ENCODE measurements around the gene SUMO2.
A peak's percentile ranks its signal among the peaks of the same experiment; 100 is the strongest.

SUMO2 gene

GRCh38 chr17:75152922-75153779, 29.6 kb downstream of the SUMO2 start:
- peak overlapping the region; percentile 99 for H3K4me3 ChIP-seq (ENCODE audit: insufficient read length, low read depth)
- H3K9me3 ChIP-seq (ENCODE audit: insufficient read depth, low read length): no peaks in the 10 kb centered on the region
- peak; percentile 14 for TF ChIP-seq YY1 (IDR thresholded peaks at IDR 0.05; ENCODE audit: insufficient read depth, insufficient read length)
- TF ChIP-seq ZNF274 (IDR thresholded peaks at IDR 0.05; ENCODE audit: low read depth, low read length): no peak
- no peak for DNase-seq (ENCODE audit: low read depth, low spot score)
- H3K36me3 ChIP-seq (ENCODE audit: insufficient read depth, insufficient read length, low read length): peaks cover 32% of the 10 kb centered on the region
- no peaks in the 10 kb centered on the region for H3K27me3 ChIP-seq (ENCODE audit: insufficient read depth, insufficient read length)
- H3K9ac ChIP-seq (ENCODE audit: insufficient read length, low read depth): peak overlapping the region; percentile 99
- H3K4me1 ChIP-seq (ENCODE audit: insufficient read depth, insufficient read length): peaks cover 2% of the 10 kb centered on the region

- Histone ChIP-seq H3K4me1 (ENCODE audit: insufficient read depth, insufficient read length) (peaks cover 2% of the 10 kb centered on the region), H3K9ac (ENCODE audit: insufficient read length, low read depth) (peak overlapping the region; percentile 69), H3K4me3 (ENCODE audit: insufficient read length, low read depth) (peak overlapping the region; percentile 99), H3K36me3 (ENCODE audit: insufficient read depth, insufficient read length, low read length) (peaks cover 38% of the 10 kb centered on the region), H3K27me3 (ENCODE audit: insufficient read depth, insufficient read length) (no peaks in the 10 kb centered on the region), H3K9me3 (ENCODE audit: insufficient read depth, low read length) (no peaks in the 10 kb centered on the region)
- no peak for DNase-seq (ENCODE audit: low read depth, low spot score)
- no peak for TF ChIP-seq ZNF274 (IDR thresholded peaks at IDR 0.05; ENCODE audit: low read depth, low read length)
Measured at GRCh38 chr17:75152523-75152921, 30.2 kb downstream of the SUMO2 start.

GRCh38 chr17:75151930-75152329, 30.8 kb downstream of the SUMO2 start:
- H3K4me1 ChIP-seq (ENCODE audit: insufficient read depth, insufficient read length): peaks cover 2% of the 10 kb centered on the region
- H3K9me3 ChIP-seq (ENCODE audit: insufficient read depth, low read length): no peaks in the 10 kb centered on the region
- H3K27me3 ChIP-seq (ENCODE audit: insufficient read depth, insufficient read length): no peaks in the 10 kb centered on the region
- peaks cover 44% of the 10 kb centered on the region for H3K36me3 ChIP-seq (ENCODE audit: insufficient read depth, insufficient read length, low read length)
- peak overlapping the region; percentile 12 for H3K4me3 ChIP-seq (ENCODE audit: insufficient read length, low read depth)
- peak overlapping the region; percentile 46 for H3K9ac ChIP-seq (ENCODE audit: insufficient read length, low read depth)
- DNase-seq (ENCODE audit: low read depth, low spot score): no peak
- TF ChIP-seq ZNF274 (IDR thresholded peaks at IDR 0.05; ENCODE audit: low read depth, low read length) (no peak), SUZ12 (IDR thresholded peaks at IDR 0.05; ENCODE audit: extremely low read depth, insufficient read depth, insufficient read length) (no peak), YY1 (IDR thresholded peaks at IDR 0.05; ENCODE audit: insufficient read depth, insufficient read length) (no peak)

- Histone ChIP-seq H3K4me3 (ENCODE audit: insufficient read length, low read depth) (no peak overlapping the region), H3K27me3 (ENCODE audit: insufficient read depth, insufficient read length) (no peaks in the 10 kb centered on the region), H3K9ac (ENCODE audit: insufficient read length, low read depth) (no peak overlapping the region), H3K36me3 (ENCODE audit: insufficient read depth, insufficient read length, low read length) (peaks cover 78% of the 10 kb centered on the region), H3K4me1 (ENCODE audit: insufficient read depth, insufficient read length) (no peaks in the 10 kb centered on the region), H3K9me3 (ENCODE audit: insufficient read depth, low read length) (no peaks in the 10 kb centered on the region)
- DNase-seq (ENCODE audit: low read depth, low spot score): no peak
- TF ChIP-seq YY1 (IDR thresholded peaks at IDR 0.05; ENCODE audit: insufficient read depth, insufficient read length) (no peak), ZNF274 (IDR thresholded peaks at IDR 0.05; ENCODE audit: low read depth, low read length) (no peak), SUZ12 (IDR thresholded peaks at IDR 0.05; ENCODE audit: extremely low read depth, insufficient read depth, insufficient read length) (no peak)
Measured at GRCh38 chr17:75147878-75148546, 34.7 kb downstream of the SUMO2 start.

GRCh38 chr17:75146592-75146991, 36.2 kb downstream of the SUMO2 start:
- DNase-seq (ENCODE audit: low read depth, low spot score): no peak
- no peak overlapping the region for H3K9ac ChIP-seq (ENCODE audit: insufficient read length, low read depth)
- H3K27me3 ChIP-seq (ENCODE audit: insufficient read depth, insufficient read length): no peaks in the 10 kb centered on the region
- H3K9me3 ChIP-seq (ENCODE audit: insufficient read depth, low read length): no peaks in the 10 kb centered on the region
- TF ChIP-seq ZNF274 (IDR thresholded peaks at IDR 0.05; ENCODE audit: low read depth, low read length): no peak
- no peak for TF ChIP-seq YY1 (IDR thresholded peaks at IDR 0.05; ENCODE audit: insufficient read depth, insufficient read length)
- no peak for TF ChIP-seq SUZ12 (IDR thresholded peaks at IDR 0.05; ENCODE audit: extremely low read depth, insufficient read depth, insufficient read length)
- H3K4me3 ChIP-seq (ENCODE audit: insufficient read length, low read depth): no peak overlapping the region
- H3K4me1 ChIP-seq (ENCODE audit: insufficient read depth, insufficient read length): no peaks in the 10 kb centered on the region
- H3K36me3 ChIP-seq (ENCODE audit: insufficient read depth, insufficient read length, low read length): peaks cover 77% of the 10 kb centered on the region

- Histone ChIP-seq H3K4me3 (ENCODE audit: insufficient read length, low read depth) (no peak overlapping the region), H3K36me3 (ENCODE audit: insufficient read depth, insufficient read length, low read length) (peaks cover 92% of the 10 kb centered on the region), H3K27me3 (ENCODE audit: insufficient read depth, insufficient read length) (no peaks in the 10 kb centered on the region), H3K9me3 (ENCODE audit: insufficient read depth, low read length) (no peaks in the 10 kb centered on the region), H3K9ac (ENCODE audit: insufficient read length, low read depth) (no peak overlapping the region), H3K4me1 (ENCODE audit: insufficient read depth, insufficient read length) (no peaks in the 10 kb centered on the region)
- DNase-seq (ENCODE audit: low read depth, low spot score): no peak
- TF ChIP-seq SUZ12 (IDR thresholded peaks at IDR 0.05; ENCODE audit: extremely low read depth, insufficient read depth, insufficient read length): no peak
- TF ChIP-seq ZNF274 (IDR thresholded peaks at IDR 0.05; ENCODE audit: low read depth, low read length): no peak
- no peak for TF ChIP-seq YY1 (IDR thresholded peaks at IDR 0.05; ENCODE audit: insufficient read depth, insufficient read length)
Measured at GRCh38 chr17:75144816-75145512, 37.8 kb downstream of the SUMO2 start.
